H9 (cell line): ENCODE results near the gene ARMS2. TPM values are rescaled to one million over a fixed set of nuclear protein-coding genes. Genes with fewer than 3 reads are reported as not detected.

ENCODE experiments used
- DNase-seq: peaks from one replicate; pipeline ENCODE4 v3.0.0-alpha.2; 2017
- H2AFZ ChIP-seq: one replicate; pipeline ENCODE4 v1.6.1; 2013; ENCODE audit warnings: mild to moderate bottlenecking, low read length, control low read depth, moderate library complexity
- H2AK5ac ChIP-seq: 2 replicates; pipeline ENCODE4 v1.6.1; 2013; ENCODE audit warnings: low read length, control low read depth, mixed read lengths; ENCODE audit not compliant: insufficient read length
- H2BK120ac ChIP-seq: one replicate; pipeline ENCODE4 v1.6.1; 2013; ENCODE audit warnings: low read depth, mild to moderate bottlenecking, low read length, control low read depth, inconsistent platforms; ENCODE audit not compliant: poor library complexity, severe bottlenecking
- H2BK12ac ChIP-seq: 2 replicates; pipeline ENCODE4 v1.6.1; 2013; ENCODE audit warnings: low read length, control low read depth, mixed read lengths, low read depth; ENCODE audit not compliant: insufficient read length
- H2BK15ac ChIP-seq: 2 replicates; pipeline ENCODE4 v1.6.1; 2013; ENCODE audit warnings: low read depth, low read length, control low read depth
- H2BK20ac ChIP-seq: one replicate; pipeline ENCODE4 v1.6.1; 2013; ENCODE audit warnings: low read depth, mild to moderate bottlenecking, low read length, control low read depth, inconsistent platforms; ENCODE audit not compliant: poor library complexity, severe bottlenecking
- H2BK5ac ChIP-seq: 2 replicates; pipeline ENCODE4 v1.6.1; 2013; ENCODE audit warnings: low read length, control low read depth, mixed read lengths; ENCODE audit not compliant: insufficient read length
- H3K14ac ChIP-seq: 2 replicates; pipeline ENCODE4 v1.6.1; 2013; ENCODE audit warnings: low read length, control low read depth; ENCODE audit not compliant: insufficient read depth
- H3K18ac ChIP-seq: 2 replicates; pipeline ENCODE4 v1.6.1; 2013; ENCODE audit warnings: low read depth, mild to moderate bottlenecking, mixed read lengths, low read length, control low read depth; ENCODE audit not compliant: insufficient read length
- H3K23ac ChIP-seq: 2 replicates; pipeline ENCODE4 v1.6.1; 2013; ENCODE audit warnings: low read length, control low read depth, mixed read lengths, low read depth; ENCODE audit not compliant: insufficient read length
- H3K23me2 ChIP-seq: 2 replicates; pipeline ENCODE4 v1.6.1; 2013; ENCODE audit warnings: low read depth, mild to moderate bottlenecking, mixed read lengths, low read length, control low read depth; ENCODE audit not compliant: insufficient read length, poor library complexity, severe bottlenecking
- H3K27ac ChIP-seq: 2 replicates; pipeline ENCODE4 v1.5.1; 2013; ENCODE audit warnings: low read length, control low read depth, mixed read lengths, low read depth; ENCODE audit not compliant: insufficient read length
- H3K27me3 ChIP-seq: 2 replicates; pipeline ENCODE4 v1.6.1; 2013; ENCODE audit warnings: low read length, control low read depth, inconsistent platforms; ENCODE audit not compliant: insufficient read depth
- H3K4ac ChIP-seq: 2 replicates; pipeline ENCODE4 v1.6.1; 2013; ENCODE audit warnings: low read depth, mild to moderate bottlenecking, control low read depth, inconsistent platforms, low read length, moderate library complexity
- H3K4me1 ChIP-seq: 2 replicates; pipeline ENCODE4 v1.6.1; 2013; ENCODE audit warnings: low read length, control low read depth, inconsistent platforms; ENCODE audit not compliant: insufficient read depth
- H3K4me2 ChIP-seq: 2 replicates; pipeline ENCODE4 v1.6.1; 2013; ENCODE audit warnings: low read length, control low read depth, mixed read lengths; ENCODE audit not compliant: insufficient read length, insufficient read depth
- H3K56ac ChIP-seq: 2 replicates; pipeline ENCODE4 v1.6.1; 2013; ENCODE audit warnings: low read depth, mild to moderate bottlenecking, mixed read lengths, low read length, control low read depth; ENCODE audit not compliant: insufficient read length
- H3K79me1 ChIP-seq: 2 replicates; pipeline ENCODE4 v1.6.1; 2013; ENCODE audit warnings: low read depth, mild to moderate bottlenecking, moderate library complexity, low read length, control low read depth, inconsistent platforms; ENCODE audit not compliant: insufficient read depth, poor library complexity, severe bottlenecking
- H3K79me2 ChIP-seq: 2 replicates; pipeline ENCODE4 v1.6.1; 2013; ENCODE audit warnings: low read length, control low read depth, inconsistent platforms; ENCODE audit not compliant: insufficient read depth
- H3K9ac ChIP-seq: 2 replicates; pipeline ENCODE4 v1.6.1; 2013; ENCODE audit warnings: low read length, control low read depth, mixed read lengths; ENCODE audit not compliant: insufficient read length; ENCODE audit errors: extremely low read depth
- H3K9me3 ChIP-seq: one replicate; pipeline ENCODE4 v1.6.1; 2013; ENCODE audit warnings: low read depth, low read length, inconsistent platforms; ENCODE audit not compliant: control insufficient read depth
- H3T11ph ChIP-seq: one replicate; pipeline ENCODE4 v1.6.1; 2013; ENCODE audit warnings: mild to moderate bottlenecking, low read length, control low read depth, inconsistent platforms
- H4K20me1 ChIP-seq: one replicate; pipeline ENCODE4 v1.6.1; 2013; ENCODE audit not compliant: control insufficient read depth, insufficient read length, insufficient read depth
- H4K5ac ChIP-seq: 2 replicates; pipeline ENCODE4 v1.6.1; 2013; ENCODE audit warnings: low read depth, mild to moderate bottlenecking, mixed read lengths, low read length, control low read depth; ENCODE audit not compliant: insufficient read length
- H4K8ac ChIP-seq: replicated peaks from 2 replicates; pipeline ENCODE4 v1.6.1; 2013; ENCODE audit warnings: low read length, control low read depth, mixed read lengths, low read depth; ENCODE audit not compliant: insufficient read length
- H4K91ac ChIP-seq: 2 replicates; pipeline ENCODE4 v1.6.1; 2013; ENCODE audit warnings: low read depth, mild to moderate bottlenecking, moderate library complexity, mixed read lengths, low read length, control low read depth; ENCODE audit not compliant: insufficient read length
- H3K27ac Mint-ChIP-seq, 3 experiments: 2 replicates in 2 of 3; 3 replicates in 1 of 3; pipeline ENCODE4 v1.8.0; 2020 to 2021; ENCODE audit warnings: mixed read lengths in 3 of 3, mild to moderate bottlenecking in 1 of 3, moderate library complexity in 1 of 3
- H3K27me3 Mint-ChIP-seq: 2 replicates; pipeline ENCODE4 v1.8.0; 2021; ENCODE audit warnings: low read depth, mild to moderate bottlenecking, moderate library complexity, mixed read lengths
- H3K36me3 Mint-ChIP-seq, 3 experiments: 2 replicates in 2 of 3; 3 replicates in 1 of 3; pipeline ENCODE4 v1.8.0; 2020 to 2021; ENCODE audit warnings: low read depth in 3 of 3, mixed read lengths in 3 of 3; ENCODE audit not compliant: insufficient read depth in 1 of 3
- H3K4me1 Mint-ChIP-seq, 2 experiments: 2 replicates each; pipeline ENCODE4 v1.8.0; 2020; ENCODE audit warnings: mixed read lengths in 2 of 2
- H3K4me3 Mint-ChIP-seq, 2 experiments: 2 replicates in 1 of 2; 3 replicates in 1 of 2; pipeline ENCODE4 v1.8.0; 2020 to 2021; ENCODE audit warnings: mild to moderate bottlenecking in 2 of 2, mixed read lengths in 2 of 2, moderate library complexity in 1 of 2
- H3K9me3 Mint-ChIP-seq, 2 experiments: 2 replicates in 1 of 2; 3 replicates in 1 of 2; pipeline ENCODE4 v1.8.0; 2020; ENCODE audit warnings: mild to moderate bottlenecking in 2 of 2, mixed read lengths in 2 of 2, moderate library complexity in 1 of 2
- WGBS: extraction: QIAGEN DNeasy Blood & Tissue Kit; methylation state at CpG from one replicate; pipeline ENCODE4 v1.1.7; 2013; ENCODE audit warnings: missing lambda C conversion rate, low lambda C conversion rate, mixed read lengths; ENCODE audit not compliant: insufficient read length; ENCODE audit errors: extremely low coverage; 5-methylcytosine and 5-hydroxymethylcytosine counted together
- total RNA-seq: library from RNA; stranded (reverse); gene quantifications from 2 replicates; pipeline ENCODE4 v1.2.1, GENCODE V29; 2021
- TF ChIP-seq, protein P1 (sequence below): fragments of 200-600 bp; sonication (generic); conservative IDR thresholded peaks from 3 replicates; pipeline ENCODE4 v1.8.0; 2021; ENCODE audit warnings: antibody characterized with exemption, mild to moderate bottlenecking

The ARMS2 gene
- total RNA-seq, 1 experiment from 2014 or later, result not detected

DNA sequence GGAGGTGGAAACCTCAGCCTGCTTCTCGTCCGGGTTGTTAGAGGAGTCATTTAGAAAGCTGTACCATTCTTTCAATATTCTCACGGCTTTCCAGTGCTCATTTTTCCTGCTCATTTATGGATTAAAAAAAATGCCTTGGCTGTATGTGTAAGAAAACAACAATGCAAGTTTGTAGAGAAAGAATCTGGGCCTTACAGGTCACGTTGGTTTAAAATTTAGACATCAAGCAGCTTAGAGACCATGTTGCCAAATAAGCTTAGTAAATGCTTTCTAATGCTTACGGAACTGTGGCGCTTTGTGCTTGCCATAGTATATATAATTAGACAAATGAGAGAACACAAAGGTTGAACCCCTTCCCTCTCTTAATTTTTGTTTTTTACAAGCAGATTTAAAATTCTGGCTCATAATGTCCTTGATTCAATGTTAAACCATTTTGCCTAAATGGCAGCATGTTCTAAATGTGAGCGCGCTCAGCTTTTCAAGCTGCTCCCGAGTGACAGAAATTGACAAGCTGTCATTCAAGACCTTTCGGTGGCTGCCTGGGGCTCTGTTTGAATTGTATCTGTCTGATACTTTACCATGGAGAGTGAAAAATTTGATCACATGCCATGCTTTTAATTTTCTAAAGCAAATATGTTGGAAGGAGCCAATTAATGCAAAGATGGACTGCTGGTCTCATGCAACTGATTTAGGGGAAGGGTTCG lies 1.1 kb downstream of the ARMS2 start:
- Mint-ChIP-seq H3K27ac (no peak overlapping the region), H3K4me1 (peaks cover 10 to 17% of the 10 kb centered on the region in 2 experiments), H3K36me3 (no peaks in the 10 kb centered on the region), H3K4me3 (no peak overlapping the region), H3K9me3 (no peaks in the 10 kb centered on the region), H3K27me3 (peaks cover 27% of the 10 kb centered on the region)
- TF ChIP-seq, protein P1, sequence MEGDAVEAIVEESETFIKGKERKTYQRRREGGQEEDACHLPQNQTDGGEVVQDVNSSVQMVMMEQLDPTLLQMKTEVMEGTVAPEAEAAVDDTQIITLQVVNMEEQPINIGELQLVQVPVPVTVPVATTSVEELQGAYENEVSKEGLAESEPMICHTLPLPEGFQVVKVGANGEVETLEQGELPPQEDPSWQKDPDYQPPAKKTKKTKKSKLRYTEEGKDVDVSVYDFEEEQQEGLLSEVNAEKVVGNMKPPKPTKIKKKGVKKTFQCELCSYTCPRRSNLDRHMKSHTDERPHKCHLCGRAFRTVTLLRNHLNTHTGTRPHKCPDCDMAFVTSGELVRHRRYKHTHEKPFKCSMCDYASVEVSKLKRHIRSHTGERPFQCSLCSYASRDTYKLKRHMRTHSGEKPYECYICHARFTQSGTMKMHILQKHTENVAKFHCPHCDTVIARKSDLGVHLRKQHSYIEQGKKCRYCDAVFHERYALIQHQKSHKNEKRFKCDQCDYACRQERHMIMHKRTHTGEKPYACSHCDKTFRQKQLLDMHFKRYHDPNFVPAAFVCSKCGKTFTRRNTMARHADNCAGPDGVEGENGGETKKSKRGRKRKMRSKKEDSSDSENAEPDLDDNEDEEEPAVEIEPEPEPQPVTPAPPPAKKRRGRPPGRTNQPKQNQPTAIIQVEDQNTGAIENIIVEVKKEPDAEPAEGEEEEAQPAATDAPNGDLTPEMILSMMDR, result no peak
- Histone ChIP-seq H4K91ac (no peak overlapping the region), H3K4me2 (no peak overlapping the region), H3K79me2 (no peaks in the 10 kb centered on the region), H3K9ac (no peak overlapping the region), H3K56ac (no peak overlapping the region), H2AK5ac (no peak overlapping the region), H3K14ac (no peak overlapping the region), H3K23me2 (no peaks in the 10 kb centered on the region), H2AFZ (no peak overlapping the region), H4K8ac (no peak overlapping the region), H4K5ac (no peak overlapping the region), H3K18ac (no peak overlapping the region), H3K27me3 (peaks cover 3% of the 10 kb centered on the region; the same call in 1 of the 2 replicates), H3K4me1 (no peaks in the 10 kb centered on the region), H2BK15ac (no peak overlapping the region), H3K79me1 (no peaks in the 10 kb centered on the region), H3K23ac (no peak overlapping the region), H2BK20ac (no peak overlapping the region), H3K27ac (no peak overlapping the region), H2BK5ac (no peak overlapping the region), H2BK120ac (no peak overlapping the region), H3K9me3 (no peaks in the 10 kb centered on the region), H2BK12ac (no peak overlapping the region), H4K20me1 (no peaks in the 10 kb centered on the region), H3T11ph (no peak overlapping the region), H3K4ac (no peak overlapping the region)
- WGBS, result no CpG with 5 or more reads among the region's 11 CpGs
- DNase-seq, result no peak
